H1 (cell line): ENCODE results near the gene SNX32. TPM values are rescaled to one million over a fixed set of nuclear protein-coding genes. Genes with fewer than 3 reads are reported as not detected.

Source experiments
- CTCF ChIA-PET: fragments of 300-600 bp; sonication (Branson Sonifier 250); formaldehyde crosslinking; loops from one replicate; lab custom pipeline; 2021; ENCODE audit not compliant: partially characterized antibody; lab: Charles Lee
- POLR2A ChIA-PET: fragments of 300-600 bp; sonication (Branson Sonifier 250); formaldehyde crosslinking; loops from one replicate; lab custom pipeline; 2021; ENCODE audit warnings: inconsistent platforms; ENCODE audit not compliant: partially characterized antibody; lab: Charles Lee
- DNase-seq, 2 experiments: peaks; one replicate each; pipeline versions ENCODE4 v3.0.0 to v3.0.0-alpha.2; 2010 to 2022; ENCODE audit warnings: low spot score in 2 of 2, low read depth in 1 of 2, mixed read lengths in 1 of 2
- FAIRE-seq: peaks from 2 replicates; lab custom pipeline; 2011; peaks lifted over from hg19 to GRCh38; lab: Jason Lieb, UNC
- H2AFZ ChIP-seq: 2 replicates; pipeline ENCODE4 v1.8.1; 2012; ENCODE audit warnings: low read length, inconsistent platforms
- H2AK5ac ChIP-seq: 2 replicates; pipeline ENCODE4 v1.6.1; 2013; ENCODE audit warnings: low read depth, low read length
- H2BK120ac ChIP-seq: replicated peaks from 2 replicates; pipeline ENCODE3; 2013; ENCODE audit warnings: low read depth, low read length, inconsistent platforms
- H2BK12ac ChIP-seq: 2 replicates; pipeline ENCODE4 v1.6.1; 2013; ENCODE audit warnings: low read depth, low read length
- H2BK15ac ChIP-seq: 2 replicates; pipeline ENCODE4 v1.6.1; 2013; ENCODE audit warnings: low read length
- H2BK20ac ChIP-seq: 2 replicates; pipeline ENCODE4 v1.6.1; 2013; ENCODE audit warnings: low read length
- H2BK5ac ChIP-seq: 2 replicates; pipeline ENCODE4 v1.6.1; 2013; ENCODE audit warnings: low read depth, low read length
- H3K14ac ChIP-seq: 2 replicates; pipeline ENCODE4 v1.6.1; 2013; ENCODE audit warnings: inconsistent platforms; ENCODE audit not compliant: insufficient read length
- H3K18ac ChIP-seq: 2 replicates; pipeline ENCODE4 v1.6.1; 2013; ENCODE audit warnings: low read length; ENCODE audit errors: extremely low read depth
- H3K23ac ChIP-seq: 2 replicates; pipeline ENCODE4 v1.6.1; 2013; ENCODE audit warnings: inconsistent platforms; ENCODE audit not compliant: insufficient read length
- H3K23me2 ChIP-seq: 2 replicates; pipeline ENCODE4 v1.6.1; 2013; ENCODE audit warnings: low read depth, low read length
- H3K27ac ChIP-seq: 2 replicates; pipeline ENCODE4 v1.6.1; 2011; ENCODE audit warnings: low read depth, low read length, inconsistent platforms
- H3K27me3 ChIP-seq, 4 experiments: replicated peaks in 1 of 4; 1 replicate in 1 of 4; 2 replicates in 3 of 4; pipeline versions ENCODE4 v1.6.1 to v1.8.1; 2011 to 2013; ENCODE audit warnings: low read length in 3 of 4, mild to moderate bottlenecking in 3 of 4, inconsistent platforms in 2 of 4, mixed read lengths in 2 of 4, moderate library complexity in 1 of 4; ENCODE audit not compliant: control insufficient read depth in 3 of 4, insufficient read depth in 3 of 4; ENCODE audit errors: extremely low read depth in 1 of 4
- H3K36me3 ChIP-seq, 4 experiments: 2 replicates each; pipeline versions ENCODE4 v1.6.1 to v1.8.1; 2011 to 2013; ENCODE audit warnings: mild to moderate bottlenecking in 4 of 4, low read length in 3 of 4, moderate library complexity in 2 of 4, control low read depth in 1 of 4, inconsistent platforms in 1 of 4; ENCODE audit not compliant: insufficient read depth in 4 of 4, control insufficient read depth in 2 of 4
- H3K4ac ChIP-seq: replicated peaks from 2 replicates; pipeline ENCODE3; 2013; ENCODE audit warnings: low read length, low read depth, mixed read lengths, inconsistent platforms; ENCODE audit not compliant: insufficient read length
- H3K4me1 ChIP-seq, 4 experiments: replicated peaks in 1 of 4; 1 replicate in 1 of 4; 2 replicates in 3 of 4; pipeline versions ENCODE4 v1.6.1 to v1.8.1; 2011 to 2013; ENCODE audit warnings: low read length in 3 of 4, inconsistent platforms in 2 of 4, mixed read lengths in 1 of 4; ENCODE audit not compliant: insufficient read depth in 4 of 4, control insufficient read depth in 3 of 4
- H3K4me2 ChIP-seq, 2 experiments: 2 replicates each; pipeline versions ENCODE4 v1.6.1 to v1.8.1; 2011 to 2013; ENCODE audit warnings: low read depth in 2 of 2, low read length in 2 of 2, control low read depth in 1 of 2, inconsistent platforms in 1 of 2, mild to moderate bottlenecking in 1 of 2; ENCODE audit not compliant: insufficient read depth in 1 of 2
- H3K4me3 ChIP-seq, 4 experiments: fragments of 200-600, 300-600 bp in 1 of 4; sonication (generic), shearing (Covaris generic), sonication (Bioruptor Twin) in 1 of 4; 2 replicates each; pipeline versions ENCODE4 v1.5.1 to v1.8.1; 2011 to 2016; ENCODE audit warnings: low read length in 4 of 4, low read depth in 3 of 4, control low read depth in 2 of 4, inconsistent platforms in 2 of 4, mild to moderate bottlenecking in 2 of 4, mixed read lengths in 1 of 4, moderate library complexity in 1 of 4; ENCODE audit not compliant: insufficient read depth in 2 of 4; ENCODE audit errors: extremely low read depth in 1 of 4
- H3K56ac ChIP-seq: replicated peaks from 2 replicates; pipeline ENCODE3; 2013; ENCODE audit warnings: low read depth, mild to moderate bottlenecking, mixed read lengths, low read length, inconsistent platforms; ENCODE audit not compliant: insufficient read length
- H3K79me1 ChIP-seq: 2 replicates; pipeline ENCODE4 v1.6.1; 2013; ENCODE audit warnings: low read depth, low read length, control low read depth
- H3K79me2 ChIP-seq, 2 experiments: 2 replicates each; pipeline versions ENCODE4 v1.6.1 to v1.8.1; 2012 to 2013; ENCODE audit warnings: low read length in 2 of 2, mild to moderate bottlenecking in 2 of 2, inconsistent platforms in 1 of 2; ENCODE audit not compliant: insufficient read depth in 2 of 2, control insufficient read depth in 1 of 2
- H3K9ac ChIP-seq, 4 experiments: replicated peaks in 1 of 4; 1 replicate in 1 of 4; 2 replicates in 3 of 4; pipeline versions ENCODE4 v1.6.1 to v1.8.1; 2011 to 2013; ENCODE audit warnings: low read depth in 3 of 4, low read length in 3 of 4, control low read depth in 2 of 4, mild to moderate bottlenecking in 2 of 4, moderate library complexity in 2 of 4, inconsistent platforms in 1 of 4; ENCODE audit errors: extremely low read depth in 1 of 4
- H3K9me3 ChIP-seq, 2 experiments: 2 replicates each; pipeline versions ENCODE4 v1.6.1 to v1.8.1; 2012 to 2013; ENCODE audit warnings: mild to moderate bottlenecking in 2 of 2, moderate library complexity in 2 of 2, control low read depth in 1 of 2, inconsistent platforms in 1 of 2, low read depth in 1 of 2, low read length in 1 of 2, mixed read lengths in 1 of 2; ENCODE audit not compliant: insufficient read depth in 2 of 2
- H4K20me1 ChIP-seq, 2 experiments: replicated peaks in 1 of 2; 2 replicates each; pipeline versions ENCODE3 to v1.8.1; 2011 to 2013; ENCODE audit warnings: inconsistent platforms in 2 of 2, low read length in 2 of 2, mild to moderate bottlenecking in 1 of 2; ENCODE audit not compliant: insufficient read depth in 2 of 2, control insufficient read depth in 1 of 2
- H4K5ac ChIP-seq: 2 replicates; pipeline ENCODE4 v1.6.1; 2013; ENCODE audit warnings: low read length, low read depth, mixed read lengths, inconsistent platforms; ENCODE audit not compliant: insufficient read length
- H4K8ac ChIP-seq: 2 replicates; pipeline ENCODE4 v1.8.0; 2013; ENCODE audit warnings: mild to moderate bottlenecking, moderate library complexity, low read length, inconsistent platforms; ENCODE audit not compliant: insufficient read depth; ENCODE audit errors: extremely low read depth
- H4K91ac ChIP-seq: replicated peaks from 2 replicates; pipeline ENCODE3; 2013; ENCODE audit warnings: low read length, mixed read lengths, inconsistent platforms; ENCODE audit not compliant: insufficient read length
- ASH2L ChIP-seq: fragments of 200-600, 300-600 bp; sonication (generic); IDR thresholded peaks from one replicate; pipeline ENCODE4 v1.7.1; 2017; ENCODE audit warnings: low read length
- MAFK ChIP-seq: IDR thresholded peaks from 2 replicates; pipeline ENCODE4 v1.6.1; 2012; ENCODE audit warnings: low read depth, mild to moderate bottlenecking, improper control_type of control experiment, low read length
- SIN3A ChIP-seq, 2 experiments: IDR thresholded peaks in 1 of 2; conservative IDR thresholded peaks in 1 of 2; 2 replicates each; pipeline ENCODE4 v1.6.1; 2011 to 2012; ENCODE audit warnings: low read length in 2 of 2, improper control_type of control experiment in 1 of 2, low read depth in 1 of 2, mild to moderate bottlenecking in 1 of 2
- SP2 ChIP-seq: IDR thresholded peaks from 2 replicates; pipeline ENCODE4 v1.6.1; 2012; ENCODE audit warnings: mild to moderate bottlenecking, low read length, inconsistent platforms
- WGBS, 2 experiments: shearing (Covaris generic) in 1 of 2; methylation state at CpG; one replicate each; pipeline versions ENCODE4 v1.1.6 to v1.1.7; 2013 to 2015; ENCODE audit warnings: low lambda C conversion rate in 2 of 2, mixed read lengths in 2 of 2, inconsistent platforms in 1 of 2, low coverage in 1 of 2, missing lambda C conversion rate in 1 of 2; ENCODE audit not compliant: insufficient replicate concordance in 2 of 2, insufficient coverage in 1 of 2, insufficient read length in 1 of 2; ENCODE audit errors: extremely low coverage in 1 of 2, missing lambda C conversion rate in 1 of 2; 5-methylcytosine and 5-hydroxymethylcytosine counted together
- polyA plus RNA-seq, 7 experiments: library from polyadenylated mRNA; depleted of rRNA in 3 of 7; stranded (reverse) in 5 of 7; unstranded in 2 of 7; fragments of >200 nt in 5 of 7; fragments of 200-250 nt in 2 of 7; gene quantifications; 1 replicate in 5 of 7; 2 replicates in 1 of 7; 4 replicates in 1 of 7; pipeline versions ENCODE4 v1.2.1 to v1.2.3, GENCODE V29; 2011 to 2013; ENCODE audit warnings: missing spikeins in 2 of 7, mixed read lengths in 2 of 7
- total RNA-seq: library from RNA; stranded (reverse); fragmentation: NEBNext Ultra II Directional; extraction: Animal tissue kit (Norgen Biotek cat#: 25700); gene quantifications from 2 replicates; pipeline ENCODE4 v1.2.1, GENCODE V29; 2021

Gene SNX32
- total and polyA plus RNA-seq, 2 of the 8 experiments (the other 6 are each of a cell fraction or from before 2014, with no cell fraction given) = 0.76 to 2.2 TPM

GRCh38 chr11:65814131-65814985, 19.4 kb upstream of the SNX32 start:
- no peak overlapping the region for H4K8ac ChIP-seq
- WGBS, 2 experiments = 87% methylated on average over 17 of the region's 18 CpGs; no CpG with 5 or more reads in 1 of the 2 experiments
- TF ChIP-seq SP2 = no peak
- no peak for TF ChIP-seq MAFK
- TF ChIP-seq SIN3A (conservative IDR thresholded peaks at IDR 0.05 in 1 of 2, IDR thresholded peaks at IDR 0.05 in 1 of 2; ENCODE audit: low read depth in 1 of 2, low read length in 2 of 2) = no peak
- no peak for TF ChIP-seq ASH2L

More at GRCh38 chr11:65814131-65814985, 19.4 kb upstream of the SNX32 start:
- Histone ChIP-seq H3K23me2 (0 out of 2 replicates have a peak, but pooled peaks cover 1% of the 10 kb centered on the region), H3K18ac (no peak overlapping the region), H3K79me1 (peaks cover 2% of the 10 kb centered on the region; the same call in 1 of the 2 replicates), H3K36me3 (no peaks in the 10 kb centered on the region), H3K4me3 (no peak overlapping the region), H2AK5ac (no peak overlapping the region), H3K9ac (no peak overlapping the region), H3K56ac (no peak overlapping the region), H2BK12ac (no peak overlapping the region), H3K27me3 (peaks cover 0 to 11% (median 4%) of the 10 kb centered on the region in 4 experiments; a peak in 5 of 7 replicates), H3K9me3 (no peaks in the 10 kb centered on the region), H2BK15ac (no peak overlapping the region), H2BK20ac (no peak overlapping the region), H3K79me2 (no peaks in the 10 kb centered on the region), H3K23ac (no peak overlapping the region), H3K14ac (no peak overlapping the region), H4K20me1 (peaks cover 0 to 5% of the 10 kb centered on the region in 2 experiments), H3K4me1 (no peaks in the 10 kb centered on the region), H2AFZ (no peak overlapping the region), H3K4me2 (no peak overlapping the region), H4K91ac (no peak overlapping the region), H3K4ac (no peak overlapping the region), H2BK5ac (no peak overlapping the region), H3K27ac (no peak overlapping the region), H4K5ac (no peak overlapping the region), H2BK120ac (no peak overlapping the region)
- FAIRE-seq (no peak), DNase-seq (no peak)
- CTCF ChIA-PET = interaction anchor here (0.6 to 19.6 kb wide), 6 partner anchors 12 to 677 kb away, joined by 3 to 347 read pairs (median 24); partner anchors contain the start of genes AP5B1, CCDC85B, FIBP and OVOL1
- POLR2A ChIA-PET = interaction anchor here (1.3 kb wide), 1 partner anchor 44 kb away, joined by 3 read pairs; the partner anchor contains the start of gene CFL1
